Keratinocyte (primary cell): Measurements from ENCODE around the gene PM20D1. TPM values are rescaled to one million over a fixed set of nuclear protein-coding genes. Genes with fewer than 3 reads are reported as not detected.

ENCODE experiments used
- DNase-seq: peaks from one replicate; pipeline ENCODE4 v3.0.0-alpha.2; 2011; ENCODE audit warnings: low read depth, missing footprints, low spot score
- FAIRE-seq: peaks from 2 replicates; lab custom pipeline; 2011; peaks lifted over from hg19 to GRCh38; lab: Jason Lieb, UNC
- H2AFZ ChIP-seq: 2 replicates; pipeline ENCODE4 v1.6.0; 2012; ENCODE audit warnings: low read length, control low read depth, inconsistent platforms; ENCODE audit not compliant: control insufficient read depth
- H3K27ac ChIP-seq: 2 replicates; pipeline ENCODE4 v1.5.1; 2011; ENCODE audit warnings: low read length; ENCODE audit not compliant: control insufficient read depth, insufficient read depth
- H3K27me3 ChIP-seq: 3 replicates; pipeline ENCODE4 v1.6.0; 2011; ENCODE audit warnings: low read length; ENCODE audit not compliant: control insufficient read depth, insufficient read depth; ENCODE audit errors: extremely low read depth
- H3K36me3 ChIP-seq, 2 experiments: 2 replicates in 1 of 2; 3 replicates in 1 of 2; pipeline ENCODE4 v1.5.1; 2011; ENCODE audit warnings: low read length in 2 of 2, mild to moderate bottlenecking in 1 of 2; ENCODE audit not compliant: control insufficient read depth in 2 of 2, insufficient read depth in 2 of 2; ENCODE audit errors: extremely low read depth in 1 of 2
- H3K4me1 ChIP-seq: 3 replicates; pipeline ENCODE4 v1.5.1; 2011; ENCODE audit warnings: low read length; ENCODE audit not compliant: control insufficient read depth, insufficient read depth; ENCODE audit errors: extremely low read depth
- H3K4me2 ChIP-seq: 3 replicates; pipeline ENCODE4 v1.6.0; 2011; ENCODE audit warnings: low read depth, low read length; ENCODE audit not compliant: control insufficient read depth, insufficient read depth; ENCODE audit errors: extremely low read depth
- H3K4me3 ChIP-seq, 3 experiments: fragments of 200-600 bp in 1 of 3; sonication (generic) in 1 of 3; 2 replicates in 2 of 3; 3 replicates in 1 of 3; pipeline ENCODE4 v1.5.1; 2011 to 2016; ENCODE audit warnings: low read length in 3 of 3, mild to moderate bottlenecking in 3 of 3, control low read depth in 2 of 3, inconsistent platforms in 1 of 3, low read depth in 1 of 3, mixed read lengths in 1 of 3, mixed run types in 1 of 3, moderate library complexity in 1 of 3; ENCODE audit not compliant: control insufficient read depth in 2 of 3, insufficient read depth in 2 of 3; ENCODE audit errors: extremely low read depth in 1 of 3
- H3K79me2 ChIP-seq: 2 replicates; pipeline ENCODE4 v1.6.0; 2012; ENCODE audit warnings: low read length; ENCODE audit not compliant: control insufficient read depth, insufficient read depth
- H3K9ac ChIP-seq: 3 replicates; pipeline ENCODE4 v1.6.0; 2011; ENCODE audit warnings: low read length; ENCODE audit not compliant: control insufficient read depth, insufficient read depth; ENCODE audit errors: extremely low read depth
- H3K9me1 ChIP-seq: 3 replicates; pipeline ENCODE4 v1.6.0; 2011; ENCODE audit warnings: low read length; ENCODE audit not compliant: control insufficient read depth, insufficient read depth; ENCODE audit errors: extremely low read depth
- H3K9me3 ChIP-seq: 2 replicates; pipeline ENCODE4 v1.5.1; 2012; ENCODE audit warnings: low read depth, low read length; ENCODE audit not compliant: control insufficient read depth
- H4K20me1 ChIP-seq: 3 replicates; pipeline ENCODE4 v1.6.0; 2011; ENCODE audit warnings: low read length; ENCODE audit not compliant: control insufficient read depth, insufficient read depth; ENCODE audit errors: extremely low read depth
- CTCF ChIP-seq, 3 experiments: IDR thresholded peaks in 1 of 3; conservative IDR thresholded peaks in 1 of 3; optimal IDR thresholded peaks in 1 of 3; 2 replicates in 2 of 3; 3 replicates in 1 of 3; pipeline versions ENCODE3 to v1.5.1; 2011; ENCODE audit warnings: low read length in 3 of 3, mild to moderate bottlenecking in 3 of 3, moderate library complexity in 2 of 3, control low read depth in 1 of 3, inconsistent platforms in 1 of 3; ENCODE audit not compliant: insufficient read depth in 2 of 3; ENCODE audit errors: extremely low read depth in 1 of 3
- EZH2 ChIP-seq: IDR thresholded peaks from one replicate; pipeline ENCODE4 v1.6.1; 2012; ENCODE audit warnings: inconsistent platforms, mild to moderate bottlenecking, low read length, moderate library complexity
- dilution Hi-C: fragments of 300-500 bp; cut with MboI; formaldehyde crosslinking; loops from one replicate; pipeline ENCODE4 v1.7.0; 2020; ENCODE audit warnings: low sequenced_read_pairs; ENCODE audit not compliant: extremely low pct_ligation_motif_present
- polyA plus RNA-seq, 5 experiments: library from polyadenylated mRNA; depleted of rRNA in 3 of 5; stranded (reverse) in 3 of 5; stranded (forward) in 1 of 5; unstranded in 1 of 5; fragments of >200 nt; gene quantifications; 1 replicate in 1 of 5; 2 replicates in 3 of 5; 3 replicates in 1 of 5; pipeline versions ENCODE4 v1.2.1 to v1.2.3, GENCODE V29; 2011 to 2012; ENCODE audit warnings: missing spikeins in 2 of 5, low read depth in 1 of 5, low replicate concordance in 1 of 5

PM20D1 gene
- polyA plus RNA-seq, 1 donor (not counting 4 experiments of a cell fraction or from before 2014, with no cell fraction given), result 0.05 TPM

- dilution Hi-C loops, result no loop called here
- Histone ChIP-seq H3K9me1 (no peaks in the 10 kb centered on the region), H2AFZ (no peak overlapping the region), H3K4me1 (peaks cover 19% of the 10 kb centered on the region), H4K20me1 (no peaks in the 10 kb centered on the region), H3K36me3 (peaks cover 8 to 15% of the 10 kb centered on the region in 2 experiments), H3K27me3 (no peaks in the 10 kb centered on the region), H3K4me2 (peak overlapping the region; percentile 99), H3K79me2 (peaks cover 12% of the 10 kb centered on the region), H3K4me3 (peak overlapping the region in 2 of 3 experiments; percentile 82 to 89), H3K9ac (peak overlapping the region; percentile 31), H3K9me3 (no peaks in the 10 kb centered on the region), H3K27ac (no peak overlapping the region)
- FAIRE-seq (no peak), DNase-seq (no peak)
- TF ChIP-seq EZH2, result no peak
- no peak for TF ChIP-seq CTCF (optimal IDR thresholded peaks at IDR 0.05 in 1 of 3, IDR thresholded peaks at IDR 0.05 in 1 of 3, conservative IDR thresholded peaks at IDR 0.05 in 1 of 3; ENCODE audit: extremely low read depth in 1 of 3, insufficient read depth in 2 of 3, low read length in 3 of 3)
Observed at GRCh38 chr1:205811660-205812059, 38.3 kb downstream of the PM20D1 start.

GRCh38 chr1:205810448-205811157 lies 39.3 kb downstream of the PM20D1 start:
- TF ChIP-seq EZH2 (no peak), CTCF (optimal IDR thresholded peaks at IDR 0.05 in 1 of 3, IDR thresholded peaks at IDR 0.05 in 1 of 3, conservative IDR thresholded peaks at IDR 0.05 in 1 of 3; ENCODE audit: extremely low read depth in 1 of 3, insufficient read depth in 2 of 3, low read length in 3 of 3) (peak in 2 of 3 experiments; percentile 26 to 32)
- H3K4me3 ChIP-seq, result no peak overlapping the region
- no peak overlapping the region for H2AFZ ChIP-seq
- H3K4me1 ChIP-seq, result peaks cover 23% of the 10 kb centered on the region
- peaks cover 17% of the 10 kb centered on the region for H3K79me2 ChIP-seq
- H3K27ac ChIP-seq, result no peak overlapping the region
- H4K20me1 ChIP-seq, result no peaks in the 10 kb centered on the region
- no peak for DNase-seq
- H3K4me2 ChIP-seq, result no peak overlapping the region
- FAIRE-seq, result no peak
- H3K27me3 ChIP-seq, result no peaks in the 10 kb centered on the region
- no peaks in the 10 kb centered on the region for H3K9me3 ChIP-seq
- no peaks in the 10 kb centered on the region for H3K9me1 ChIP-seq
- dilution Hi-C loops, result no loop called here
- no peak overlapping the region for H3K9ac ChIP-seq
- peaks cover 11 to 15% of the 10 kb centered on the region in 2 experiments for H3K36me3 ChIP-seq
